ENCODE results near the gene PGM2L1.
A peak's percentile ranks its signal among the peaks of the same experiment; 100 is the strongest.

DNA sequence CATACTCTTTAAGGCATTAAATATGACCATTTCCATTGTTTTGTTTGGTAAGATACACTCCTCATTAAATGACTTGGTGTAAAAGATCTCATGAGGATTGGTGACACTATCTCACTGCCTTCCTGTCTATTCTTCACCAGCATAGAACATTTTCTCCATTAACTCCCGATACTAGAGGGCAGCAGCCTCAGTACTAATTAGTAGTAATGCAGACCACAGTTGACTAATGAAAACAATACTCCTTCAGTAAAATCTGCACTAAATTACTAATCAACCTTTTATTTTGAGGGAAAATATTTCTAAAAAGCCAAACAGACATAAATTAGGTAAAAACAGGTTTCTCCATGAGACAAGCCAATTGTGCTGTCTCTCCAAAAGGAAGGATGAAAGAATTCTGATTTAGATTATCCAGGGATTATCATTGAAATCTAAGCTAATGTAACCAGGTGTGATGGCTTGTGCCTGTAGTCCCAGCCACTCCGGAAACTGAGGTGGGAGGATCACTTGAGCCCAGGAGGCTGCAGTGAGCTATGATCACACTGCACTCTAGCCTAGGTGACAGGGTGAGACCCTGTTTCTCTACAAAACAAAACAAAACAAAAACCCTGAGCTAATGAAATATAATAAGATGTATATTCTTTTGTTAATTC is 9.4 kb downstream of the PGM2L1 start:
- TF ChIP-seq, protein P1, sequence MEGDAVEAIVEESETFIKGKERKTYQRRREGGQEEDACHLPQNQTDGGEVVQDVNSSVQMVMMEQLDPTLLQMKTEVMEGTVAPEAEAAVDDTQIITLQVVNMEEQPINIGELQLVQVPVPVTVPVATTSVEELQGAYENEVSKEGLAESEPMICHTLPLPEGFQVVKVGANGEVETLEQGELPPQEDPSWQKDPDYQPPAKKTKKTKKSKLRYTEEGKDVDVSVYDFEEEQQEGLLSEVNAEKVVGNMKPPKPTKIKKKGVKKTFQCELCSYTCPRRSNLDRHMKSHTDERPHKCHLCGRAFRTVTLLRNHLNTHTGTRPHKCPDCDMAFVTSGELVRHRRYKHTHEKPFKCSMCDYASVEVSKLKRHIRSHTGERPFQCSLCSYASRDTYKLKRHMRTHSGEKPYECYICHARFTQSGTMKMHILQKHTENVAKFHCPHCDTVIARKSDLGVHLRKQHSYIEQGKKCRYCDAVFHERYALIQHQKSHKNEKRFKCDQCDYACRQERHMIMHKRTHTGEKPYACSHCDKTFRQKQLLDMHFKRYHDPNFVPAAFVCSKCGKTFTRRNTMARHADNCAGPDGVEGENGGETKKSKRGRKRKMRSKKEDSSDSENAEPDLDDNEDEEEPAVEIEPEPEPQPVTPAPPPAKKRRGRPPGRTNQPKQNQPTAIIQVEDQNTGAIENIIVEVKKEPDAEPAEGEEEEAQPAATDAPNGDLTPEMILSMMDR (IDR thresholded peaks at IDR 0.05) = peak in 5 of 7 experiments; percentile 17 to 71 (median 61)
- TF ChIP-seq EP300 (IDR thresholded peaks at IDR 0.05) = no peak

Measured in stomach (tissue), 4 donors.